HL-60 (cell line): ENCODE measurements around the gene LIX1.
"Not testable (repeated sequence)": the region's sequence is repeated elsewhere in the genome, so short reads cannot be mapped to it uniquely, and the experiment has no call there.

ENCODE experiments used
- DNase-seq, 2 experiments: peaks; one replicate each; pipeline ENCODE4 v3.0.0-alpha.2; 2010 to 2020; ENCODE audit warnings: low read depth in 1 of 2, low spot score in 1 of 2
- H3K27ac ChIP-seq: fragments of 250-450 bp; sonication (Bioruptor Pico); replicated peaks from 2 replicates; pipeline ENCODE4 v1.5.1; 2020; ENCODE audit warnings: mild to moderate bottlenecking, moderate library complexity
- H3K27me3 ChIP-seq: fragments of 250-450 bp; sonication (Bioruptor Pico); 2 replicates; pipeline ENCODE4 v1.5.1; 2021; ENCODE audit warnings: mild to moderate bottlenecking, moderate library complexity; ENCODE audit not compliant: insufficient read depth, poor library complexity, severe bottlenecking
- H3K4me3 ChIP-seq: replicated peaks from 2 replicates; pipeline ENCODE4 v1.5.1; 2011; ENCODE audit warnings: mild to moderate bottlenecking, control low read depth, low read length; ENCODE audit not compliant: insufficient read depth
- GABPA ChIP-seq: IDR thresholded peaks from 2 replicates; pipeline ENCODE4 v1.6.1; 2012; ENCODE audit warnings: low read depth
- POLR2AphosphoS5 ChIP-seq: IDR thresholded peaks from 2 replicates; pipeline ENCODE4 v1.6.1; 2012; ENCODE audit warnings: low read depth
- REST ChIP-seq: IDR thresholded peaks from 2 replicates; pipeline ENCODE4 v1.6.1; 2012; ENCODE audit warnings: low read depth; ENCODE audit not compliant: insufficient replicate concordance
- SPI1 ChIP-seq: IDR thresholded peaks from 2 replicates; pipeline ENCODE4 v1.6.1; 2012; ENCODE audit warnings: low read depth, mild to moderate bottlenecking, borderline replicate concordance
- TF ChIP-seq, protein P1 (sequence below): IDR thresholded peaks from one replicate; pipeline ENCODE4 v1.5.1; 2011; ENCODE audit warnings: low read length, control low read depth, inconsistent platforms; ENCODE audit not compliant: insufficient read depth

Gene LIX1

GRCh38 chr5:97087138-97087537 lies 55.3 kb downstream of the LIX1 start:
- TF ChIP-seq GABPA (no peak), POLR2AphosphoS5 (no peak), REST (no peak), SPI1 (no peak)
- TF ChIP-seq, protein P1, sequence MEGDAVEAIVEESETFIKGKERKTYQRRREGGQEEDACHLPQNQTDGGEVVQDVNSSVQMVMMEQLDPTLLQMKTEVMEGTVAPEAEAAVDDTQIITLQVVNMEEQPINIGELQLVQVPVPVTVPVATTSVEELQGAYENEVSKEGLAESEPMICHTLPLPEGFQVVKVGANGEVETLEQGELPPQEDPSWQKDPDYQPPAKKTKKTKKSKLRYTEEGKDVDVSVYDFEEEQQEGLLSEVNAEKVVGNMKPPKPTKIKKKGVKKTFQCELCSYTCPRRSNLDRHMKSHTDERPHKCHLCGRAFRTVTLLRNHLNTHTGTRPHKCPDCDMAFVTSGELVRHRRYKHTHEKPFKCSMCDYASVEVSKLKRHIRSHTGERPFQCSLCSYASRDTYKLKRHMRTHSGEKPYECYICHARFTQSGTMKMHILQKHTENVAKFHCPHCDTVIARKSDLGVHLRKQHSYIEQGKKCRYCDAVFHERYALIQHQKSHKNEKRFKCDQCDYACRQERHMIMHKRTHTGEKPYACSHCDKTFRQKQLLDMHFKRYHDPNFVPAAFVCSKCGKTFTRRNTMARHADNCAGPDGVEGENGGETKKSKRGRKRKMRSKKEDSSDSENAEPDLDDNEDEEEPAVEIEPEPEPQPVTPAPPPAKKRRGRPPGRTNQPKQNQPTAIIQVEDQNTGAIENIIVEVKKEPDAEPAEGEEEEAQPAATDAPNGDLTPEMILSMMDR = no peak
- Histone ChIP-seq H3K27me3 (no peaks in the 10 kb centered on the region), H3K27ac (no peak overlapping the region), H3K4me3 (no peak overlapping the region)
- no peak for DNase-seq

DNA sequence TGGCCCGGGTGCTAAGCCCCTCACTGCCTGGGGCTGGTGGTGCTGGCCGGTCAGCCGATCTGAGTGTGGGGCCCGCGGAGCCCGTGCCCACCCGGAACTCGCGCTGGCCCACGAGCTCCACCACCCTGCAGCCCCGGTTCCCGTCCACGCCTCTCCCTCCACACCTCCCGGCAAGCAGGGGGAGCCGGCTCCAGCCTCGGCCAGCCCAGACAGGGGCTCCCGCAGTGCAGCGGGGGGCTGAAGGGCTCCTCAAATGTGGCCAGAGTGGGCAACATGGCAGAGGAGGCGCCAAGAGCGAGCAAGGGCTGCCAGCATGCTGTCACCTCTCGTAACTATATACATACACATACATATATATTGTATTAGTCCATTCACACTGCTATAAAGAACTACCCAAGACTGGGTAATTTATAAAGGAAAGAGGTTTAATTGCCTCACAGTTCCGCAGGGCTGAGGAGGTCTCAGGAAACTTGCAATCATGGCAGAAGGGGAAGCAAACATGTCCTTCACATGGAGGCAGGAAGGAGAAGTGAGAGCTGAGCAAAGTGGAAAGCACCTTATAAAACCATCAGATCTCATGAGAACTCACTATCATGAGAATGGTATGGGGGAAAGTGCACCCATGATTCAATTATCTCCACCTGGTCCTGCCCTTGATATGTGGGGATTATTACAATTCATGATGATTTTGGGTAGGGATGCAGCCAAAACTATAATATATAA lies 56.8 kb downstream of the LIX1 start:
- peak in 1 of 2 experiments; percentile 38 for DNase-seq
- no peak overlapping the region for H3K27ac ChIP-seq
- TF ChIP-seq POLR2AphosphoS5 (no peak), SPI1 (no peak), REST (no peak), GABPA (no peak)
- TF ChIP-seq, protein P1 = no peak
- H3K27me3 ChIP-seq = no peaks in the 10 kb centered on the region
- no peak overlapping the region for H3K4me3 ChIP-seq

DNA sequence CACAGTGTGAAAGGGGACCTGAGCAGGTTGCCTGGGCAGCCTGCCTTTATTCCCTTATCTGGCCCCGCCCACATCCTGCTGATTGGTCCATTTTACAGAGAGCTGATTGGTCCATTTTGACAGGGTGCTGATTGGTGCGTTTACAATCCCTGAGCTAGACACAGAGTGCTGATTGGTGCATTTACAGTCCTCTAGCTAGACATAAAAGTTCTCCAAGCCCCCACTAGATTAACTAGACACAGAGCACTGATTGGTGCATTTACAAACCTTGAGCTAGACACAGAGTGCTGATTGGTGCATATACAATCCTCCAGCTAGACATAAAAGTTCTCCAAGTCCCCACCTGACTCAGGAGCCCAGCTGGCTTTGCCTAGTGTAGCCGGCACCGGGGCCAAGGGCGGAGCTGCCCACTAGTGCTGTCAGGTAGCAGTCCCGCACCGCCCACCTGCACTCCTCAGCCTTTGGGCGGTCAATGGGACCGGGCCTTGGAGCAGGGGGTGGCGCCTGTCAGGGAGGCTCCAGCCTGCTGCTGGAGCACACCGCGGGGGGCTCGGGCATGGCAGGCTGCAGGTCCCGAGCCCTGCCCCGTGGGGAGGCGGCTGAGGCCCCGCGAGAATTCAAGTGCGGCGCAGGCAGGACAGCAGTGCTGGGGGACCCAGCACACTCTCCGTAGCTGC lies 57.5 kb downstream of the LIX1 start:
- DNase-seq, H3K27ac ChIP-seq, H3K27me3 ChIP-seq, H3K4me3 ChIP-seq: not testable (repeated sequence)

GRCh38 chr5:97078958-97079743 lies 63.3 kb downstream of the LIX1 start:
- H3K27me3 ChIP-seq = no peaks in the 10 kb centered on the region
- H3K4me3 ChIP-seq = no peak overlapping the region
- DNase-seq = no peak
- TF ChIP-seq REST = no peak
- TF ChIP-seq SPI1 = no peak
- TF ChIP-seq, protein P1 = no peak
- TF ChIP-seq POLR2AphosphoS5 = no peak
- H3K27ac ChIP-seq = no peak overlapping the region
